GM19239 (cell line): ENCODE measurements around the gene YEATS4.

ENCODE experiments used
- DNase-seq: peaks from one replicate; pipeline ENCODE4 v3.0.0; 2011; ENCODE audit warnings: low spot score; ENCODE audit not compliant: insufficient read length
- FAIRE-seq: peaks from 2 replicates; lab custom pipeline; 2011; peaks lifted over from hg19 to GRCh38; lab: Jason Lieb, UNC

Gene YEATS4

GRCh38 chr12:69425417-69425816, 65.9 kb downstream of the YEATS4 start:
- FAIRE-seq (no peak), DNase-seq (no peak)

GRCh38 chr12:69428351-69429073, 69.0 kb downstream of the YEATS4 start:
- DNase-seq (no peak), FAIRE-seq (no peak)

- no peak for DNase-seq
- no peak for FAIRE-seq
Observed at GRCh38 chr12:69430942-69431590, 71.5 kb downstream of the YEATS4 start.

- DNase-seq (no peak), FAIRE-seq (no peak)
Observed at GRCh38 chr12:69431591-69432222, 72.2 kb downstream of the YEATS4 start.

- no peak for FAIRE-seq
- DNase-seq = no peak
Observed at GRCh38 chr12:69433653-69434052, 74.1 kb downstream of the YEATS4 start.

GRCh38 chr12:69435644-69436043, 76.1 kb downstream of the YEATS4 start:
- FAIRE-seq = no peak
- no peak for DNase-seq

GRCh38 chr12:69437073-69437472, 77.5 kb downstream of the YEATS4 start:
- DNase-seq = no peak
- no peak for FAIRE-seq

- no peak for DNase-seq
- FAIRE-seq = no peak
Observed at GRCh38 chr12:69438539-69438938, 79.0 kb downstream of the YEATS4 start.

GRCh38 chr12:69440016-69440415, 80.5 kb downstream of the YEATS4 start:
- no peak for FAIRE-seq
- DNase-seq = no peak
